DND-41 (cell line): ENCODE results near the gene GPR15.

Experiments used
- EZH2 ChIP-seq: IDR thresholded peaks from 3 replicates; pipeline ENCODE4 v1.6.1; 2012; ENCODE audit warnings: borderline replicate concordance, low read depth, mild to moderate bottlenecking, moderate library complexity, low read length, inconsistent platforms; ENCODE audit not compliant: severe bottlenecking
- TF ChIP-seq, protein P1 (sequence below): IDR thresholded peaks from 2 replicates; pipeline ENCODE4 v1.5.1; 2012; ENCODE audit warnings: borderline replicate concordance, low read length, moderate library complexity, mild to moderate bottlenecking; ENCODE audit not compliant: poor library complexity, severe bottlenecking; ENCODE audit errors: extremely low read depth

DNA sequence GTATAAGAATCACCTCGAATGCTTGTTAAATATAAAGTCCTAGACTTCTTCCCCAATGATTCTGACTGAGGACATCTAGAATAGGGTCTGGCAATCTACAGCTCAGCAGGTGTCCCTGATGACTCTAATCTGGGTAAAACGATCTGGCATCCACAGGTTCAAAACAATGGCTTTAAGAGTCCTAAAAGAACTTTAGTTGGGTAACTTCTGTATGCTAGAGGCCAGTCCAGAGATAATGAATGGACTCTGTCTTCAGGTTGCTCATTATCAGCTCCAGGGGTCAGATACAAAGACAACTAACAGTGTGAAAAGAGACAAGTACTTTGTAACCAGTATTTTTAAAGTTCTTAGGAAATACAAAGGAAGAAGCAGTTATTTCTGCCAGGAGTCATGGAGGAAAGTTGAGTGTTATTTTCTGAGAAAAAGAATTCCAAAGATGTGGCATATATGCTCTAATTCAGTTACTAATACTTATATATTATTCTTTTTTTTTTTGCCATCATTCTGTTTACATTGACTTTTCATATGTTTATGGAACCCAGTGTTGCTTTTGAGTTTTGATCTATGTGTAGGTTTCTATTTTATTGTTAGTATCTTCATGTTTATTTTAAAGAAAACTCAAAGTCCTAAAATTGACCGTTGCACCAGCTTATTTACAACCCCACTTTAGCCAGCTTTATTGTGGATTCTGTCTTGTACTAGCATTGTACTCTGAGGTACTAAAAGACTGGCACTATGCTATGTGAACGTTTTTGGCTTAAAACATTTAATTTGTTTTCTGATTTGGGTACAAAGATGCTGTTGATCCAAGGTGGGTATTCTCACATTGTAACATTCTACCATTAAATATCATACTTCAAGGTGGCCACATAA is 3.1 kb upstream of the GPR15 start:
- TF ChIP-seq, protein P1, sequence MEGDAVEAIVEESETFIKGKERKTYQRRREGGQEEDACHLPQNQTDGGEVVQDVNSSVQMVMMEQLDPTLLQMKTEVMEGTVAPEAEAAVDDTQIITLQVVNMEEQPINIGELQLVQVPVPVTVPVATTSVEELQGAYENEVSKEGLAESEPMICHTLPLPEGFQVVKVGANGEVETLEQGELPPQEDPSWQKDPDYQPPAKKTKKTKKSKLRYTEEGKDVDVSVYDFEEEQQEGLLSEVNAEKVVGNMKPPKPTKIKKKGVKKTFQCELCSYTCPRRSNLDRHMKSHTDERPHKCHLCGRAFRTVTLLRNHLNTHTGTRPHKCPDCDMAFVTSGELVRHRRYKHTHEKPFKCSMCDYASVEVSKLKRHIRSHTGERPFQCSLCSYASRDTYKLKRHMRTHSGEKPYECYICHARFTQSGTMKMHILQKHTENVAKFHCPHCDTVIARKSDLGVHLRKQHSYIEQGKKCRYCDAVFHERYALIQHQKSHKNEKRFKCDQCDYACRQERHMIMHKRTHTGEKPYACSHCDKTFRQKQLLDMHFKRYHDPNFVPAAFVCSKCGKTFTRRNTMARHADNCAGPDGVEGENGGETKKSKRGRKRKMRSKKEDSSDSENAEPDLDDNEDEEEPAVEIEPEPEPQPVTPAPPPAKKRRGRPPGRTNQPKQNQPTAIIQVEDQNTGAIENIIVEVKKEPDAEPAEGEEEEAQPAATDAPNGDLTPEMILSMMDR = no peak
- no peak for TF ChIP-seq EZH2
